ENCODE results near the gene S1PR4.
"Not testable (repeated sequence)": the region's sequence is repeated elsewhere in the genome, so short reads cannot be mapped to it uniquely, and the experiment has no call there.

The S1PR4 gene

GRCh38 chr19:3153286-3154230, 25.0 kb upstream of the S1PR4 start:
- DNase-seq: no peak

- DNase-seq: not testable (repeated sequence)
These were observed 24.1 kb upstream of the S1PR4 start for GRCh38 chr19:3154447-3154846.

DNA sequence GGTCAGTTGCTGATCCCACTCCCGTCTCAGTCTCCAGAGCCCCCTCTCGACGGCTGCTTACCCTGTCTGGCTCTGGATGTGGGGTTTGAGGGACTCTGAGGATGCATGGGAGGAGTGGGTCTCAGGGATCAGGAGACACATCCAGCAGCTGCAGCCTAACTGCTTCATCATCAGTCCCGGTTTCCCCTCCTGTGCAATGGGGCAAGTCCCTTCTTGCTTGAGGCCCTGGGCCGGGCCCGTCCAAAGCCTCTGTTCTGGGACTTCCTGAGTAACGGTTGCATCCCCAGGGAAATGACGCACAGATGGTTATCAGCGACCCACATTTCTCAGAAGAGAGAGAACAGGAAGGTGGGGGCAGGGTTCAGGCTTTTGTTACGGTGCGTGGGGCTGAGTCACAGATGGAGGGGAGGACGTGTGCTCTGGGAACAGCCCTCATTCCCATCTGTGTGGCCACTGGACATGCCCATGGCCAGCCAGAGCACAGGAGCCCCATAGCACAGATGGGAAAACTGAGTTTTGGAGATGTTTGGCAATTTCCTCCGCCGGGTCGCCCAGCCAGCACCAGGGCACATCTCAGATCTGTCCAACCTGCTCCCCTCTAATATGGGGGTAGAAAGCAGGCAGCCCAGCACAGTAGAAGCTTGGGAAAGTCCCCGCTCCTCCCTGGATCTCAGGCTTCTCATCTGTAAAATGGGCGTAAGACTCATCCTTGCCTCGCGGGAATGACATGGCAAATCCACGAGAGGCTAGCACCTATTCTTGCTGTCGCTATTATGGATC, 23.4 kb upstream of the S1PR4 start:
- peak; percentile 90 to 96 (median 93) for DNase-seq

- no peak for DNase-seq
These were observed 21.3 kb upstream of the S1PR4 start for GRCh38 chr19:3157096-3157845.

GRCh38 chr19:3159565-3159964, 19.0 kb upstream of the S1PR4 start:
- no peak for DNase-seq

GRCh38 chr19:3160219-3160618, 18.4 kb upstream of the S1PR4 start:
- no peak for DNase-seq

- peak in 2 of 4 experiments; percentile 41 to 42 for DNase-seq
These were observed 17.1 kb upstream of the S1PR4 start for GRCh38 chr19:3161453-3161852.

DNA sequence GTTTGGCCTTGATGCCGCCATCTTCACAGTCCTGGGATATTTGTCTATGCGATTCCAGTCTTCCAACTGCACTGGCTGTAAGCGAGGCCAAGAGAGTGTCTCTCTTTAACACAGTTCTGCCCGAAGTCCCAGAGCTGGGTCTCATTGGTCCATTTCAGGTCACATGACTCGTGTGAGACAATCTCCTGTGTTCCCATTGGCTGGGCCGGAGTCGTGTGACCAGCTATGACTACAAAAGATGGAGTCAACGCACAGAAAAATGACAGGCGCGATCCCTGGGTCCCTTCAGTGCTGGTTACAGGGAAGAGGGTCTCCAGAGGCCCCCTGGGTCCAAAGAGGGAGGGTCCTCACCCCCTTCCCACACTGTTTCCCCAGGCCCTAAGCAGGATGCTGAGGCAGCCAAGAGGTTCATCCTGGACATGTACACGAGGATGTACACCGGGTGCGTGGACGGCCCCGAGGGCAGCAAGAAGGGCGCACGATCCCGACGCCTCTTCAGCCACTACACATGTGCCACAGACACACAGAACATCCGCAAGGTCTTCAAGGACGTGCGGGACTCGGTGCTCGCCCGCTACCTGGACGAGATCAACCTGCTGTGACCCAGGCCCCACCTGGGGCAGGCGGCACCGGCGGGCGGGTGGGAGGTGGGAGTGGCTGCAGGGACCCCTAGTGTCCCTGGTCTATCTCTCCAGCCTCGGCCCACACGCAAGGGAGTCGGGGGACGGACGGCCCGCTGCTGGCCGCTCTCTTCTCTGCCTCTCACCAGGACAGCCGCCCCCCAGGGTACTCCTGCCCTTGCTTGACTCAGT, 15.9 kb upstream of the S1PR4 start:
- peak in 3 of 4 experiments; percentile 51 to 55 (median 53) for DNase-seq

- DNase-seq: peak; percentile 66 to 81 (median 74)
These were observed 15.2 kb upstream of the S1PR4 start for GRCh38 chr19:3163230-3163886.

- no peak for DNase-seq
These were observed 14.6 kb upstream of the S1PR4 start for GRCh38 chr19:3163943-3164342.

GRCh38 chr19:3167533-3168272, 10.9 kb upstream of the S1PR4 start:
- no peak for DNase-seq

DNA sequence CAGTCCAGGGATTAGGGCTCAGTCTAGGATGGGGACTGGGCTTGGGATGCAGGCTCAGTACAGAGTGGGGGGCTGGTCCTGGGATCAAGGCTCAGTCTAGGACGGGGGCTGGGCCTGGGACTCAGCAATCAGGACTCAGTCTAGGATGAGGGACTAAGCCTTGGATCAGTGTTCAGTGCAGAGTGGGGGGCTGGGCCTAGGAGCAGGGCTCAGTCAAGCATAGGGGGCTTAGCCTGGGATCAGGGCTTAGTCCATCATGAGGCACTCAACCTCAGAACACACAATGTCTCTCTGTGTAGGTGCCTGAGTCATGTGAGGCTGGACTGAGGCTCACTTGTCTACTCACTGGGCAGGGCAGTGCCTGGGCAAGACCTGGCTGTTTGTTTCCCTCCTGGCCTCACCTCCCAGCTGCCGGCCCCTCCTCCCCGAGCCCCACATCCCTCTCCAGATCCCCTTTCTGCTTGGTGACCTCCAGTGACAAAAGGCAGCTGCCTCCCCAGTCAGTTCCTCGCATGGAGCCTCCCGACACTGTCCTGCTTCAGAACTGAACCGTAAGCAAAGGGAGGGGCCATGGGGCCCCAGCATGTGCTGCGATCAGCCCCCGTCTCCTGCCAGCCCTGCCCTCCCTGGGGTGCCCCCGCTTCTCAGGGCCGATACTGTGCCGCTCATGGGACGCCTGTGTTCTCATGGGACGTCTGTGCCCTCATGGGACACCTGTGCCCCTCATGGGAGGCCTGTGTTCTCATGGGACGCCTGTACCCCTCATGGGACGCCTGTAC, 6.5 kb upstream of the S1PR4 start:
- DNase-seq: peak in 1 of 4 experiments; percentile 21

DNA sequence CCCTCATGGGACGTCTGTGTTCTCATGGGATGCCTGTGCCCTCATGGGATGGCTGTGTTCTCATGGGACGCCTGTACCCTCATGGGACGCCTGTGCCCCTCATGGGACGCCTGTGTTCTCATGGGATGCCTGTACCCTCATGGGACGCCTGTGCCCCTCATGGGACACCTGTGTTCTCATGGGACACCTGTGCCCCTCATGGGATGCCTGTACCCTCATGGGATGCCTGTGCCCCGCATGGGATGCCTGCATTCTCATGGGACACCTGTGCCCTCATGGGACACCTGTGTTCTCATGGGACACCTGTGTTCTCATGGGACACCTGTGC, 5.9 kb upstream of the S1PR4 start:
- DNase-seq: not testable (repeated sequence)

- no peak for DNase-seq
These were observed 2.5 kb upstream of the S1PR4 start for GRCh38 chr19:3175781-3176714.

- DNase-seq: peak in 2 of 4 experiments; percentile 32 to 40
These were observed 1.7 kb upstream of the S1PR4 start for GRCh38 chr19:3176715-3177501.

- DNase-seq: peak in 3 of 4 experiments; percentile 49 to 63 (median 58)
These were observed 587 bp downstream of the S1PR4 start for GRCh38 chr19:3178973-3179738.

- peak in 2 of 4 experiments; percentile 46 to 52 for DNase-seq
These were observed 1.2 kb downstream of the S1PR4 start for GRCh38 chr19:3179739-3180293.
